K562 (cell line): Measurements from ENCODE around the gene ACTL8. TPM values are rescaled to one million over a fixed set of nuclear protein-coding genes. Genes with fewer than 3 reads are reported as not detected.

Source experiments
- ATAC-seq: fragments of 200-7000 bp; cut with Tn5 transposase; 3 replicates; pipeline ENCODE4 v1.9.1; 2020; ENCODE audit warnings: moderate library complexity
- BruUV-seq: library from RNA; stranded (reverse); fragments of 400-500 nt; replicated peaks from 2 replicates; lab custom pipeline; 2021; lab: Mats Ljungman, UMichigan
- CTCF ChIA-PET: fragments of 300-600 bp; formaldehyde crosslinking; extraction: SDS; loops from one replicate; lab custom pipeline; 2021; ENCODE audit warnings: low intra/inter-chr PET ratio; lab: Yijun Ruan, JAX
- POLR2A ChIA-PET: fragments of 300-600, 350-650 bp; sonication (Branson Sonifier 250); formaldehyde crosslinking; extraction: SDS; loops from one replicate; lab custom pipeline; 2021; ENCODE audit warnings: antibody characterized with exemption, inconsistent platforms; lab: Yijun Ruan, JAX
- DNase-seq, 4 experiments: peaks; one replicate each; pipeline versions ENCODE4 v3.0.0 to v3.0.0-alpha.2; 2011 to 2018; ENCODE audit warnings: low spot score in 3 of 4, mixed read lengths in 3 of 4; ENCODE audit errors: extremely low read depth in 1 of 4
- FAIRE-seq: peaks from 2 replicates; lab custom pipeline; 2011; peaks lifted over from hg19 to GRCh38; lab: Jason Lieb, UNC
- H2AFZ ChIP-seq: 2 replicates; pipeline ENCODE4 v1.6.0; 2011; ENCODE audit warnings: low read depth, low read length, control low read depth, inconsistent platforms
- H3K27ac ChIP-seq: fragments of 200-600 bp; 3 replicates; pipeline ENCODE4 v1.8.0; 2011; ENCODE audit warnings: low read depth, mild to moderate bottlenecking, control low read depth, inconsistent platforms, low read length, moderate library complexity, mixed read lengths; ENCODE audit errors: extremely low read depth
- H3K27me3 ChIP-seq, 2 experiments: fragments of 300-600 bp in 1 of 2; 2 replicates in 1 of 2; 3 replicates in 1 of 2; pipeline versions ENCODE4 v1.6.0 to v1.8.0; 2011; ENCODE audit warnings: inconsistent platforms in 2 of 2, low read length in 2 of 2, mild to moderate bottlenecking in 1 of 2, mixed read lengths in 1 of 2, moderate library complexity in 1 of 2; ENCODE audit not compliant: control insufficient read depth in 2 of 2, insufficient read depth in 2 of 2
- H3K36me3 ChIP-seq: fragments of 300-600 bp; 3 replicates; pipeline ENCODE4 v1.8.0; 2011; ENCODE audit warnings: mild to moderate bottlenecking, low read length, inconsistent platforms; ENCODE audit not compliant: control insufficient read depth, insufficient read depth
- H3K4me1 ChIP-seq, 2 experiments: fragments of 200-600 bp in 1 of 2; replicated peaks in 1 of 2; 2 replicates in 1 of 2; 3 replicates in 1 of 2; pipeline versions ENCODE4 v1.5.1 to v1.8.0; 2011; ENCODE audit warnings: inconsistent platforms in 2 of 2, low read length in 2 of 2, mild to moderate bottlenecking in 1 of 2, mixed read lengths in 1 of 2, moderate library complexity in 1 of 2; ENCODE audit not compliant: control insufficient read depth in 2 of 2, insufficient read depth in 2 of 2
- H3K4me2 ChIP-seq: 2 replicates; pipeline ENCODE4 v1.6.1; 2011; ENCODE audit warnings: low read length, control low read depth, inconsistent platforms, mixed read lengths; ENCODE audit not compliant: insufficient read depth
- H3K4me3 ChIP-seq: fragments of 200-600 bp; sonication (generic), shearing (Covaris generic); 2 replicates; pipeline ENCODE4 v1.5.1; 2016; ENCODE audit warnings: control low read depth, inconsistent platforms
- H3K79me2 ChIP-seq: fragments of 200-600 bp; 3 replicates; pipeline ENCODE4 v1.8.0; 2011; ENCODE audit warnings: low read length, inconsistent platforms; ENCODE audit not compliant: control insufficient read depth, insufficient read depth
- H3K9ac ChIP-seq, 2 experiments: 2 replicates each; pipeline versions ENCODE4 v1.6.0 to v1.6.1; 2011; ENCODE audit warnings: low read depth in 2 of 2, low read length in 2 of 2, control low read depth in 1 of 2, inconsistent platforms in 1 of 2, mild to moderate bottlenecking in 1 of 2, mixed read lengths in 1 of 2; ENCODE audit not compliant: insufficient read depth in 1 of 2
- H3K9me1 ChIP-seq: one replicate; pipeline ENCODE4 v1.6.0; 2011; ENCODE audit warnings: inconsistent platforms, mild to moderate bottlenecking, low read length, moderate library complexity; ENCODE audit not compliant: control insufficient read depth, insufficient read depth
- H3K9me3 ChIP-seq: replicated peaks from 2 replicates; pipeline ENCODE4 v1.5.1; 2011; ENCODE audit warnings: low read depth, low read length, inconsistent platforms; ENCODE audit not compliant: control insufficient read depth, insufficient read depth
- H4K20me1 ChIP-seq: replicated peaks from 2 replicates; pipeline ENCODE4 v1.6.1; 2011; ENCODE audit warnings: low read length, inconsistent platforms, mixed read lengths; ENCODE audit not compliant: control insufficient read depth, insufficient read depth
- BHLHE40 ChIP-seq: IDR thresholded peaks from 2 replicates; pipeline ENCODE4 v1.6.1; 2011; ENCODE audit warnings: low read length, improper control_type of control experiment
- DNMT1 ChIP-seq: fragments of 450-650 bp; IDR thresholded peaks from 2 replicates; pipeline ENCODE4 v1.6.1; 2016; ENCODE audit warnings: antibody characterized with exemption, mild to moderate bottlenecking
- FOS ChIP-seq: IDR thresholded peaks from 3 replicates; pipeline ENCODE4 v1.6.1; 2011; ENCODE audit not compliant: insufficient read length; ENCODE audit errors: extremely low read depth
- ILF3 ChIP-seq: fragments of 450-650 bp; IDR thresholded peaks from 2 replicates; pipeline ENCODE4 v1.6.1; 2018; ENCODE audit warnings: antibody characterized with exemption, mild to moderate bottlenecking, moderate library complexity, borderline replicate concordance
- IRF2 ChIP-seq: sonication (generic); formaldehyde crosslinking; IDR thresholded peaks from 2 replicates; pipeline ENCODE4 v1.8.1; 2022; ENCODE audit warnings: mild to moderate bottlenecking, missing genetic modification reagents
- RB1 ChIP-seq: fragments of 450-650 bp; IDR thresholded peaks from 2 replicates; pipeline ENCODE4 v1.6.1; 2017; ENCODE audit warnings: low read depth, mild to moderate bottlenecking
- RFX1 ChIP-seq: fragments of 450-650 bp; IDR thresholded peaks from 2 replicates; pipeline ENCODE4 v1.6.1; 2016; ENCODE audit warnings: mild to moderate bottlenecking, moderate library complexity
- ZFPM2 ChIP-seq: fragments of 250-450 bp; sonication (Bioruptor Pico); IDR thresholded peaks from 2 replicates; pipeline ENCODE4 v1.5.1; 2022; ENCODE audit warnings: mild to moderate bottlenecking
- ZNF583 ChIP-seq: fragments of 250-450 bp; sonication (Bioruptor Pico); IDR thresholded peaks from 2 replicates; pipeline ENCODE4 v1.4.0; 2020
- ZNF586 ChIP-seq: fragments of 450-650 bp; formaldehyde crosslinking; conservative IDR thresholded peaks from 2 replicates; pipeline ENCODE4 v1.4.0; 2020; ENCODE audit warnings: mild to moderate bottlenecking, moderate library complexity
- WGBS: fragments of 100-300 bp; shearing (Covaris generic); methylation state at CpG from one replicate; pipeline ENCODE4 v1.1.6; 2016; ENCODE audit warnings: low coverage, mixed read lengths; ENCODE audit not compliant: insufficient coverage; ENCODE audit errors: missing lambda C conversion rate; 5-methylcytosine and 5-hydroxymethylcytosine counted together
- in situ Hi-C: fragments of 300-500 bp; cut with MboI; formaldehyde crosslinking; loops from 4 replicates; pipeline ENCODE4 v1.15.0; 2018; ENCODE audit warnings: inconsistent platforms, mixed read lengths
- intact Hi-C: fragments of 100-400 bp; cut with micrococcal nuclease; formaldehyde crosslinking; loops from 2 replicates; pipeline ENCODE4 v1.14.2; 2022
- polyA plus RNA-seq, 8 experiments: library from polyadenylated mRNA; depleted of rRNA in 4 of 8; stranded (reverse) in 5 of 8; unstranded in 3 of 8; fragments of >200 nt; fragmentation: Nextera tagmentation in 2 of 8; fragmentation: Illumina TruSeq in 1 of 8; extraction: Ambion mirVana in 2 of 8; extraction: Trizol in 1 of 8; gene quantifications; 2 replicates each; pipeline versions ENCODE4 v1.2.1 to v1.2.3, GENCODE V29; 2011 to 2014; ENCODE audit warnings: inconsistent platforms in 1 of 8, missing spikeins in 1 of 8
- total RNA-seq, 7 experiments: library from RNA; depleted of rRNA in 6 of 7; stranded (reverse); fragments of >200 nt in 6 of 7; fragmentation: Illumina TruSeq in 2 of 7; extraction: Trizol in 2 of 7; gene quantifications; 2 replicates each; pipeline versions ENCODE4 v1.2.1 to v1.2.3, GENCODE V29; 2011 to 2021; ENCODE audit warnings: low replicate concordance in 1 of 7
- TF ChIP-seq, protein P1 (sequence below): fragments of 200-800 bp; sonication (Bioruptor generic); IDR thresholded peaks from 2 replicates; pipeline ENCODE4 v1.6.1; 2017; ENCODE audit warnings: missing genetic modification characterization, missing compliant biosample characterization

Gene ACTL8
- total and polyA plus RNA-seq, 9 of the 15 experiments (the other 6 are each of a cell fraction or from before 2014, with no cell fraction given) = 0.30 to 3.3 (median 1.6) TPM

DNA sequence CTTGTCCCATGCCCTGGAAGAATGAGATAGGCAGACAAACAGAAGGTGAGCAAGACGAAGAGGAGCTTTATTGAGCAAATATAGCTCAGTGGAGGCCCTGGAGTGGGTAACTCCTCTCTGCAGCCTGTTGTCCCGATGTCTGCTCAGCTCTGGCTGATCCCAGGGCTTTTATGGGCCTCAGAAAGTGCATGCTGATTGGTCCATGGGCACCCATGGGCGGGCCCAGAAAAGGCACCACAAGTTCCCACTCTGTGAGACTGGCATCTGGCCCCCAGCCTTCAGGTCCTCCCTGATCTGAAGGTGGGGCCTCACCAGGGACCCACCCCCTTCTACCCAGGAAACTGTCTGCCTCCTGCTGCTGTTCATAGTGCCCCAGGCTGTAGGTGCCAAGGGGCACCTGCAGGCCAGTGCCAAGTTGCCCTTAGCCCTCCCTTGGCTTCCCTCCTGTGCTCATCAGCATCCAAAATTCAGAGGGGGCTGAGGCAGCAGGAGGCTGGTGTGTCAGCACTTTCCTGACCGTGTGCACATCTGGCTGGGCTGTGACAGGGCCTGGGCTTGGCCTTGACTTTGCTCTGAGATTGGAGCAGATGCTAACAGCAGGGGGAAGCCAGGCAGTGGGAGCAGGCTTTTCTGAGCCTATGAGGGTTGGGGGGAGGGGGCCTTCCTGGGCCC lies 35.4 kb downstream of the ACTL8 start:
- WGBS = 4% methylated on average over 4 of the region's 4 CpGs
- BruUV-seq = no TSS peak
- no peak for TF ChIP-seq ZNF586 (CRISPR knock-in tag)
- TF ChIP-seq, protein P1, sequence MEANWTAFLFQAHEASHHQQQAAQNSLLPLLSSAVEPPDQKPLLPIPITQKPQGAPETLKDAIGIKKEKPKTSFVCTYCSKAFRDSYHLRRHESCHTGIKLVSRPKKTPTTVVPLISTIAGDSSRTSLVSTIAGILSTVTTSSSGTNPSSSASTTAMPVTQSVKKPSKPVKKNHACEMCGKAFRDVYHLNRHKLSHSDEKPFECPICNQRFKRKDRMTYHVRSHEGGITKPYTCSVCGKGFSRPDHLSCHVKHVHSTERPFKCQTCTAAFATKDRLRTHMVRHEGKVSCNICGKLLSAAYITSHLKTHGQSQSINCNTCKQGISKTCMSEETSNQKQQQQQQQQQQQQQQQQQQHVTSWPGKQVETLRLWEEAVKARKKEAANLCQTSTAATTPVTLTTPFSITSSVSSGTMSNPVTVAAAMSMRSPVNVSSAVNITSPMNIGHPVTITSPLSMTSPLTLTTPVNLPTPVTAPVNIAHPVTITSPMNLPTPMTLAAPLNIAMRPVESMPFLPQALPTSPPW (CRISPR knock-in tag) = no peak
- TF ChIP-seq ILF3 = no peak
- TF ChIP-seq IRF2 (CRISPR knock-in tag) = no peak
- TF ChIP-seq ZNF583 = no peak
- no peak for TF ChIP-seq RB1
- no peak for TF ChIP-seq FOS
- no peak for TF ChIP-seq DNMT1
- TF ChIP-seq ZFPM2 (CRISPR knock-in tag) = no peak
- TF ChIP-seq RFX1 = no peak
- TF ChIP-seq BHLHE40 = no peak

More for the DNA sequence above, 35.4 kb downstream of the ACTL8 start:
- Histone ChIP-seq H3K9ac (no peak overlapping the region), H3K9me1 (no peaks in the 10 kb centered on the region), H3K27me3 (peaks cover 0 to under 1% of the 10 kb centered on the region in 2 experiments; a peak in 2 of 5 replicates), H3K79me2 (no peaks in the 10 kb centered on the region), H3K4me1 (peaks cover 0 to 3% of the 10 kb centered on the region in 2 experiments; a peak in 1 of 5 replicates), H2AFZ (no peak overlapping the region), H3K4me2 (no peak overlapping the region), H4K20me1 (0 out of 2 replicates have a peak, but pooled peaks cover 3% of the 10 kb centered on the region), H3K36me3 (no peaks in the 10 kb centered on the region), H3K27ac (no peak overlapping the region), H3K9me3 (no peaks in the 10 kb centered on the region), H3K4me3 (no peak overlapping the region)
- ChIA-PET POLR2A (interaction anchor here (0.6 to 0.7 kb wide), 2 partner anchors 78 to 221 kb away, joined by 3 read pairs; no protein-coding TSS in a partner anchor), CTCF (no interaction called here)
- intact Hi-C loops = no loop called here
- FAIRE-seq = no peak
- DNase-seq = no peak
- in situ Hi-C loops = no loop called here
- no peak for ATAC-seq
